ENCODE measurements around the gene TRIM63. TPM values are rescaled to one million over a fixed set of nuclear protein-coding genes. Genes with fewer than 3 reads are reported as not detected.

TRIM63 gene
- total and polyA plus RNA-seq, 2 of the 8 experiments (the other 6 are each of a cell fraction or from before 2014, with no cell fraction given): not detected

- Histone ChIP-seq H2BK15ac (ENCODE audit: low read length) (peak overlapping the region; percentile 89), H2AFZ (ENCODE audit: low read length) (peak overlapping the region; percentile 74), H4K91ac (replicated peaks; ENCODE audit: insufficient read length, low read length) (no peak overlapping the region), H3K9ac (replicated peaks in 1 of 4; ENCODE audit: extremely low read depth in 1 of 4, low read depth in 3 of 4, low read length in 3 of 4) (no peak overlapping the region), H3K27ac (ENCODE audit: low read depth, low read length) (no peak overlapping the region), H2BK5ac (ENCODE audit: low read depth, low read length) (no peak overlapping the region; the same call in 1 of the 2 replicates), H3K27me3 (replicated peaks in 1 of 4; ENCODE audit: control insufficient read depth in 3 of 4, extremely low read depth in 1 of 4, insufficient read depth in 3 of 4, low read length in 3 of 4) (peaks cover 0 to 5% (median 2%) of the 10 kb centered on the region in 4 experiments; a peak in 2 of 7 replicates), H3K4me1 (replicated peaks in 1 of 4; ENCODE audit: control insufficient read depth in 3 of 4, insufficient read depth in 4 of 4, low read length in 3 of 4) (peaks cover 9 to 15% (median 12%) of the 10 kb centered on the region in 4 experiments), H3K4ac (replicated peaks; ENCODE audit: insufficient read length, low read depth, low read length) (peak overlapping the region; percentile 21), H3K14ac (ENCODE audit: insufficient read length) (no peak overlapping the region), H2AK5ac (ENCODE audit: low read depth, low read length) (no peak overlapping the region), H3K79me1 (ENCODE audit: low read depth, low read length) (no peaks in the 10 kb centered on the region), H3K56ac (replicated peaks; ENCODE audit: insufficient read length, low read depth, low read length) (no peak overlapping the region), H4K8ac (ENCODE audit: extremely low read depth, insufficient read depth, low read length) (no peak overlapping the region), H3K4me3 (ENCODE audit: extremely low read depth in 1 of 4, insufficient read depth in 2 of 4, low read depth in 3 of 4, low read length in 4 of 4) (peak overlapping the region in 1 of 4 experiments; percentile 17; a peak in 2 of 8 replicates), H3K79me2 (ENCODE audit: control insufficient read depth in 1 of 2, insufficient read depth in 2 of 2, low read length in 2 of 2) (no peaks in the 10 kb centered on the region), H3K23me2 (ENCODE audit: low read depth, low read length) (no peaks in the 10 kb centered on the region), H2BK12ac (ENCODE audit: low read depth, low read length) (peak overlapping the region; percentile 45; the same call in 1 of the 2 replicates), H4K20me1 (replicated peaks in 1 of 2; ENCODE audit: control insufficient read depth in 1 of 2, insufficient read depth in 2 of 2, low read length in 2 of 2) (no peaks in the 10 kb centered on the region), H3K36me3 (ENCODE audit: control insufficient read depth in 2 of 4, insufficient read depth in 4 of 4, low read length in 3 of 4) (no peaks in the 10 kb centered on the region), H2BK20ac (ENCODE audit: low read length) (peak overlapping the region; percentile 77; the same call in 1 of the 2 replicates), H4K5ac (ENCODE audit: insufficient read length, low read depth, low read length) (no peak overlapping the region), H3K23ac (ENCODE audit: insufficient read length) (no peak overlapping the region), H3K4me2 (ENCODE audit: insufficient read depth in 1 of 2, low read depth in 2 of 2, low read length in 2 of 2) (peak overlapping the region; percentile 40 to 47; a peak in 2 of 4 replicates), H2BK120ac (replicated peaks; ENCODE audit: low read depth, low read length) (no peak overlapping the region), H3K9me3 (ENCODE audit: insufficient read depth in 2 of 2, low read depth in 1 of 2, low read length in 1 of 2) (no peaks in the 10 kb centered on the region), H3K18ac (ENCODE audit: extremely low read depth, low read length) (peak overlapping the region; percentile 36; the same call in 1 of the 2 replicates)
- POLR2A ChIA-PET (ENCODE audit: partially characterized antibody): interaction anchor here (1.2 kb wide), 1 partner anchor 185 kb away, joined by 4 read pairs; the partner anchor contains the start of gene SH3BGRL3
- DNase-seq (ENCODE audit: low read depth in 1 of 2, low spot score in 2 of 2) (peak in 1 of 2 experiments; percentile 50), FAIRE-seq (no peak)
- CTCF ChIA-PET (ENCODE audit: partially characterized antibody): interaction anchor here (0.8 to 1.3 kb wide), 3 partner anchors 35 to 57 kb away, joined by 4 to 6 read pairs (median 5); no protein-coding TSS in a partner anchor
- WGBS, 2 experiments (ENCODE audit: extremely low coverage in 1 of 2, insufficient coverage in 1 of 2, insufficient read length in 1 of 2, insufficient replicate concordance in 2 of 2, low coverage in 1 of 2, low lambda C conversion rate in 2 of 2, missing lambda C conversion rate in 1 of 2): 75% methylated on average over 11 of the region's 11 CpGs; no CpG with 5 or more reads in 1 of the 2 experiments
- TF ChIP-seq KDM4A (IDR thresholded peaks at IDR 0.05; ENCODE audit: low read depth, low read length, severe bottlenecking): no peak
- no peak for TF ChIP-seq ZNF274 (IDR thresholded peaks at IDR 0.05; ENCODE audit: borderline replicate concordance, extremely low read depth, low read length)
- TF ChIP-seq E2F6 (IDR thresholded peaks at IDR 0.05): peak; percentile 79
- TF ChIP-seq TEAD4 (IDR thresholded peaks at IDR 0.05; ENCODE audit: low read depth, low read length): peak; percentile 57
- no peak for TF ChIP-seq GABPA (IDR thresholded peaks at IDR 0.05; ENCODE audit: borderline replicate concordance, insufficient read depth, low read length)
- TF ChIP-seq JUN (IDR thresholded peaks at IDR 0.05; ENCODE audit: low read depth, low read length): no peak
- peak; percentile 75; the same call in 1 of the 2 replicates for TF ChIP-seq MAX (IDR thresholded peaks at IDR 0.05)
Measured at GRCh38 chr1:26094076-26094669, 26.7 kb upstream of the TRIM63 start.

Data from H1 (cell line).